Activated CD8-positive, alpha-beta memory T cell treated with anti-CD3 and anti-CD28 coated beads, Interleukin-2, amount 50 U/mL, for 24 hours (primary cell): Measurements from ENCODE around the gene ZNF691.
"Not testable (repeated sequence)": the region's sequence is repeated elsewhere in the genome, so short reads cannot be mapped to it uniquely, and the experiment has no call there.

Experiments
- DNase-seq: peaks from one replicate; pipeline ENCODE4 v3.0.0-alpha.2; 2020; ENCODE audit errors: extremely low read depth

The ZNF691 gene

GRCh38 chr1:42846257-42847110 lies at the start of gene ZNF691:
TSS of gene ZNF691 (plus strand) at chr1:42846613. CDS start at chr1:42849659, 3,046 bp downstream.
- DNase-seq: peak; percentile 74

- DNase-seq: no peak
Measured at GRCh38 chr1:42797414-42797813, 49.0 kb upstream of the ZNF691 start.

GRCh38 chr1:42797979-42798378 lies 48.4 kb upstream of the ZNF691 start:
- DNase-seq: no peak

GRCh38 chr1:42801832-42802473 lies 44.5 kb upstream of the ZNF691 start:
- no peak for DNase-seq

- no peak for DNase-seq
Measured at GRCh38 chr1:42806171-42806570, 40.2 kb upstream of the ZNF691 start.

GRCh38 chr1:42806593-42806992 lies 39.8 kb upstream of the ZNF691 start:
- no peak for DNase-seq

GRCh38 chr1:42807056-42807668 lies 39.3 kb upstream of the ZNF691 start:
- DNase-seq: no peak

- not testable (repeated sequence) for DNase-seq
Measured at GRCh38 chr1:42814815-42815214, 31.6 kb upstream of the ZNF691 start.

GRCh38 chr1:42815941-42816584 lies 30.4 kb upstream of the ZNF691 start:
- no peak for DNase-seq

- DNase-seq: peak; percentile 82
Measured at GRCh38 chr1:42816585-42817439, 29.6 kb upstream of the ZNF691 start, which contains the start of the genes ERMAP and SVBP. TSS of gene ERMAP (plus strand) at chr1:42817122. CDS start at chr1:42830449, 13,327 bp downstream. TSS of gene SVBP (minus strand) at chr1:42817397. CDS start at chr1:42816544, 853 bp downstream.

GRCh38 chr1:42817440-42817767 lies 29.0 kb upstream of the ZNF691 start:
- no peak for DNase-seq

GRCh38 chr1:42817976-42818375 lies 28.4 kb upstream of the ZNF691 start:
- no peak for DNase-seq

GRCh38 chr1:42820813-42821212 lies 25.6 kb upstream of the ZNF691 start:
- no peak for DNase-seq

- DNase-seq: no peak
Measured at GRCh38 chr1:42821690-42822089, 24.7 kb upstream of the ZNF691 start.

GRCh38 chr1:42822800-42823392 lies 23.5 kb upstream of the ZNF691 start:
- no peak for DNase-seq

- DNase-seq: no peak
Measured at GRCh38 chr1:42824481-42825035, 21.9 kb upstream of the ZNF691 start.

- DNase-seq: no peak
Measured at GRCh38 chr1:42825036-42825851, 21.2 kb upstream of the ZNF691 start.

GRCh38 chr1:42830631-42831030 lies 15.8 kb upstream of the ZNF691 start:
- no peak for DNase-seq

GRCh38 chr1:42831273-42831672 lies 15.1 kb upstream of the ZNF691 start:
- DNase-seq: no peak
